GM13977 (cell line): ENCODE results near the gene EVPL.

Experiments
- DNase-seq: peaks from one replicate; pipeline ENCODE4 v3.0.0; 2012; ENCODE audit warnings: low spot score
- in situ Hi-C: fragments of 300-500 bp; cut with MboI; formaldehyde crosslinking; loops from one replicate; pipeline ENCODE4 v1.12.0; 2022; ENCODE audit warnings: low sequenced_read_pairs, low pct_unique_long_range_greater_than_20kb, mixed read lengths, inconsistent platforms; ENCODE audit not compliant: unreplicated experiment
- TF ChIP-seq, protein P1 (sequence below): IDR thresholded peaks from 2 replicates; pipeline ENCODE4 v1.5.1; 2012; ENCODE audit warnings: mild to moderate bottlenecking, control low read depth; ENCODE audit not compliant: insufficient read depth; ENCODE audit errors: extremely low read depth, missing control alignments

The EVPL gene

DNA sequence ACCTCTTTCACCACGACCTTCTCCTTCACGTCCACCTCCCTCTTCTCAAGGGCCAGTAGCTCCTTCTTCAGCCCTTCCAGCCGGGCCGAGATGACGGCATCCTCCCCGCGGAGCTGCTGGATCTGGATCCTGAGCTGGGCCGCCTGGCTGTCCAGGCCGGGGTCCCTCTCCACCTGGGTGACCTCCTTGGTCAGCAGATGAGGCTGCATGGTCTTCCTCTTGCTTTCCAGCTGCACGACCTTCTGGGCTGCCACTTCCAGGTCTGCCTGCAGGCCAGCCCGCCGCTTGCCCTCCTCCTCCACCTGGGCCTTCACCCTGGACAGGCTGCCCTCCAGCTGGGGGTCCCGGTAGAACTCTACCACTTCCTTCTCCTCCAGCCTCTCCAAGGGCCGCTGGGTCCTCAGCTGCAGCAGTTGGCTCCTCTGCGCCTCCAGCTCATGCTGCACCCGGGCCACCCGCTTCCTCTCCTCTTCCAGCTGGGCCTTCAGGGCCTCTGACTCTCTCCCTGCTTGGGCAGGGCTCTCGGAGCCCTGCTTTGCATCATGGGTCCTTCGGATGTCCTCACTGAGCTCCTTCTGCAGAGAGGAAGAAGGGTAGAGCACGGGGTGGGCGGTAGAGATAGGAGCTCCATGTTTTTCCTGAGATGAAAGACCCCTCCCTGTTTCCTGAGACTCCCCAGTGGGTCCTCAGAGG lies 17.0 kb downstream of the EVPL start:
- in situ Hi-C loops = loop anchor here (10.0 kb wide), 2 partner anchors 105 to 285 kb away; partner anchors contain the start of gene MRPL38
- no peak for DNase-seq

DNA sequence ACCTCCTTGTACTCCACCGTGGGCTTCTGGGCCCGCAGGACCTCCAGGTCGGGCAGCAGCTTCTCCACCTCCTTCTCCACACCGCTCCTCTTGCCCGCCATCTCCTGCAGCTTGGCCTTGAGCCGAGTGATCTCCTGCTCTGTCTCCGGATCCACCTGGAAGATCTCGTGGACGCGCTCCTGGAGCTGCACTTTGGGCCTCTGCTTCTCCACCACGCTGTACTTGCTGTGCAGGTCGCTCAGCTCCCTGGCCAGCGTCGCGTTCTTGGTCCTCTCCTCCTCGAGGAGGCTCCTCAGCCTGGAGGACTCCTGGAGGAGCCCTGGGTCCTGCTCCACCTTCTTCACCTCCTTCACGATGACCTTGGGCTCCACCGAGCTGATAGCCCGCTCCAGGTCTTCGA lies 17.7 kb downstream of the EVPL start:
- TF ChIP-seq, protein P1, sequence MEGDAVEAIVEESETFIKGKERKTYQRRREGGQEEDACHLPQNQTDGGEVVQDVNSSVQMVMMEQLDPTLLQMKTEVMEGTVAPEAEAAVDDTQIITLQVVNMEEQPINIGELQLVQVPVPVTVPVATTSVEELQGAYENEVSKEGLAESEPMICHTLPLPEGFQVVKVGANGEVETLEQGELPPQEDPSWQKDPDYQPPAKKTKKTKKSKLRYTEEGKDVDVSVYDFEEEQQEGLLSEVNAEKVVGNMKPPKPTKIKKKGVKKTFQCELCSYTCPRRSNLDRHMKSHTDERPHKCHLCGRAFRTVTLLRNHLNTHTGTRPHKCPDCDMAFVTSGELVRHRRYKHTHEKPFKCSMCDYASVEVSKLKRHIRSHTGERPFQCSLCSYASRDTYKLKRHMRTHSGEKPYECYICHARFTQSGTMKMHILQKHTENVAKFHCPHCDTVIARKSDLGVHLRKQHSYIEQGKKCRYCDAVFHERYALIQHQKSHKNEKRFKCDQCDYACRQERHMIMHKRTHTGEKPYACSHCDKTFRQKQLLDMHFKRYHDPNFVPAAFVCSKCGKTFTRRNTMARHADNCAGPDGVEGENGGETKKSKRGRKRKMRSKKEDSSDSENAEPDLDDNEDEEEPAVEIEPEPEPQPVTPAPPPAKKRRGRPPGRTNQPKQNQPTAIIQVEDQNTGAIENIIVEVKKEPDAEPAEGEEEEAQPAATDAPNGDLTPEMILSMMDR = no peak
- DNase-seq = no peak
- in situ Hi-C loops = loop anchor here (10.0 kb wide), 1 partner anchor 105 kb away; the partner anchor contains the start of gene MRPL38

More for the DNA sequence above, 17.0 kb downstream of the EVPL start:
- TF ChIP-seq, protein P1 = no peak

DNA sequence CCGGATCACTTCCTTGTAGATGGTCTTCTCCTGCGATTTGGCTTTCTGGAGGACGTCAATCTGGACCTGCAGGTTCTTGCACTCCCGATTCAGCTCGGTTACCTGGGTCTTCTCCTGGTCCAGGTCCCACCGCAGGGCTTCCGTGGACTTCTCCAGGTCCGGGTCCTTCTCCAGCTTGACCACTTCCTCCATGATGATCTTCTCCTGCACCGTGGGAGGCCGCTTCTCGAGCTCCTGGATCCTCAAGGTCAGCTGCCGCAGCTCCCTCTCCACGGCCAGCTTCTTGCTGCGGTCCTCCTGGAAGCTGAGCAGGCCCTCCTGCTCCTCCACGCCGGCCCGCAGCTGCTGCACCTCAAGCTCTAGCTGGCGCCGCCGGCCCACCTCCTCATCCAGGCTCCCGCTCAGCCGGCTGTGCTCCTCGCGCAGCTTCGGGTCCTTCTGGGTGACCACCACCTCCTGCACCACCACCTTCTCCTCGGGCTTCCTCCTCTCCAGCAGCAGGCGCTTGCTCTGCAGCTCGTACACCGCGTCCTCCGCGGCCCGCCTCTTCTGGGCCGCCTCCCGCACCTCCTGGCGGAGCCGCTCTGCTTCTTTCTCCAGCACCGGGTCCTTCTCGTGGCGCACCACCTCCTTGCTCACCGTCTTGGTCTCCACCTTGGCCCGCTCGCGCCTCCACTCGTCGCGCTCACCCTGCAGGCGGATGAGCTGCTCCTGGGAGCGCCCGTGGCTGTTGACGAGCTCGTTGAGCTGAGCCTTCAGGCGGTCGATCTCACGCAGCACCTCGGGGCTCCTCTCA lies 18.3 kb downstream of the EVPL start:
- no peak for DNase-seq
- in situ Hi-C loops = loop anchor here (10.0 kb wide), 1 partner anchor 104 kb away; the partner anchor contains the start of gene MRPL38
- TF ChIP-seq, protein P1 = no peak

DNA sequence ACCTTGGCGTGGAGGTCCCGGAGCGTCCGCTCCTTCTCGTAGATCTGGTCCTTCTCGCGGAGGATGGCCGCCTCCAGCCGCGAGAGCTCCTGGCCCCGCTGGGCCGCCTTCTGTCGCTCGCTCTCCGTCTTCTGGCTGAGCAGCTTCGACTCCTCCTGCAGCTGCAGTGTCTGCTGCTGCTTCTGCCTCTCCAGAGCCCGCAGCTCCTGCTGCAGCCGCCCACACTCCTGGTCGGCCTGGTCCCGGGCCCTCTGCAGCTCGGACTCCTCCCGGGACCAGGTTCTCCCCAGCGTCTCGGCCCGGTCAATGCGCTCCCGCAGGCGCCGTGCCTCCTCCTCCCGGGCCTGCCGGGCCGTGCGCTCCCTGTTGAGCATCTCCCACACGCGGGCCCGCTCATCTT lies 18.9 kb downstream of the EVPL start:
- in situ Hi-C loops = loop anchor here (10.0 kb wide), 1 partner anchor 103 kb away; the partner anchor contains the start of gene MRPL38
- TF ChIP-seq, protein P1 = no peak
- no peak for DNase-seq

DNA sequence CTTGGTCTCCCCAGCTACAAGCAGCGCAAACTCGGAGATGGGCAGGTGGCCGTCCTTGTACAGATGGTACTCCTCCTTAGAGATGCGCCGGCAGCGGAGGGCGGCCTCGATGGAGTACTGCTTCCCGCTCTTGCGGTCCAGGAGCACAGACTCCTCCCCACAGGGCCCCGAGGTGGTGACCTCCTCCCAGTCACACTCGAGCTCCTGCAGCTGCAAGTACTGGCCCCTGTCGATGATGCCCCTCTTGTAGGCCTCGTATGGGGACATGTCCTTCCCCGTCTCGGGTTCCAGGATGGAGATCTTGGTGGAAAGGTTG lies 19.3 kb downstream of the EVPL start:
- no peak for DNase-seq
- in situ Hi-C loops = loop anchor here (10.0 kb wide), 1 partner anchor 103 kb away; the partner anchor contains the start of gene MRPL38
- TF ChIP-seq, protein P1 = no peak

DNA sequence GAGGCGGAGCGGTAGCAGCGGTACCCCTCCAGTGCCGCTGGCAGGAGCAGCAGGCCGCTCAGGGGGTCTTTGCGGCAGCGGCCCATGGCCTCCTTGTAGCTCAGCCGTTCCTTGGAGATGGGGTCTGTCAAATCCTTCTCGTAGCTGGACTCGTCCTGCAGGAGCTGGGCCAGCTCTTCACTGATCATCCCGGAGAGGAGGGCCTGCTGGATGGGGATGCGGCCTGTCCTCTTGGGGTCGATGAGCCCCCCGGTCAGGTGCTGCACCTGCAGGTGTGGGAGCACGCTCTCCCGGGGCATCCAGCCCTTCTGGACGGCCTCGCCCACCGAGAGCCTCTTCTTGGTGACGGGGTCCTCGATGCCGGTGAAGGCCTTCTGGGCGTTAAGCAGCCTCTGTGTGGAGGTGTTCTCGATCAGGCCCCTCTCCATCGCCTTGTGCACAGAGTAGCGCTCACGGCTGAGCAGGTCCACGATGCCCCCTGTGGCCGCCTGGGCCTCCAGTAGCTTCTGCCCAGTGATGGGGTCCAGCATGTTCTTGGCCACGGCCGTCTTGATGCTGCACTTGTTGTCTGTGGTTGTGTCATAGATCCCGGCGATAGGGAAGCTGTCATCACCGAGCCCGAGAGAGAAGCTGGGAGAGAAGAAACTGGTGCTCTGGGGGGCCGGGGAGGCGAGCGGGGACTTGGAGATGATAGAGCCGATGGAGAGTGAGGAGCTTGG lies 19.8 kb downstream of the EVPL start:
- TF ChIP-seq, protein P1 = no peak
- in situ Hi-C loops = loop anchor here (10.0 kb wide), 1 partner anchor 102 kb away; the partner anchor contains the start of gene MRPL38
- DNase-seq = no peak
